NCI-H1436 treated with DMSO at 0.1 percent for 48 hours (cell line): ENCODE results near the gene EXOC4.
"Not testable (repeated sequence)": the region's sequence is repeated elsewhere in the genome, so short reads cannot be mapped to it uniquely, and the experiment has no call there.

Experiments used
- DNase-seq: peaks from one replicate; lab custom pipeline; 2025; lab: John Stamatoyannopoulos, UW

EXOC4 gene

DNA sequence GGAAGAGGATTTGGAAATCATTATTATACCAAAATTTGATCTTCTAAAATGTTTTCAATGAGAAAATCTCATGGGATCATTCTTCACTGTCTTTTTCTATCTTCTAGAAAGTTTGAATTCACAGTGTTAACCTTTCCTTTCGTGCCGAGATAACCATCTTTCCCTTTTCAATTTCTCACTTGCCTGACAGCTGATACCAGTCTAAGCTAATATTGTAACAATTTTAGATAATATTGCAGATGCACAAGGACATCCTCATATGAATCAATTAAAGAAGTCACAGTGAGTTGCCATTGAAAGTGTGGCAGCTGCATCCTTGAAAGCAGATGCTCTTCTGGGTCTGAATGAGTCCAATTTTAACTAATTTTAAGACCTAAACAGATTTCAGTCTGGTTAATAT is 734.7 kb downstream of the EXOC4 start:
- DNase-seq = no peak

DNA sequence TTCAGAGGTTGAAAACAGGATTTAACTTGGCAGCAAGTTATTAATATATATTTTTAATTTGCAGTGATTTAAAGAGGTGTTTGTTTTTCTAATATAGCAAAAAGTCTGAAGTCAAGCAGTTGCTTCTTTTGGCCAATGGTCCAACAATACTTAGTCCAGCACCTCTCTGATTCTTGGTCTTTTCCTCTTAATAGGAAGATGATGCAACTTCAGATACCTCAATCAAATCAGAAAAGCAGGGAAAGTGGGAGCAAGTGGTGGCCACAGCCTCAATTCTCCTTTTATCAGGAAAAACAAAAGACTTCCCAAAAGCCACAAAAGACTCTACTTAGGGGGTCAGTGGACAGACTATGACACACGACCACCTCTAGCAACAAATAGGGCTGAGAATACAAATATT is 740.7 kb downstream of the EXOC4 start:
- no peak for DNase-seq

DNA sequence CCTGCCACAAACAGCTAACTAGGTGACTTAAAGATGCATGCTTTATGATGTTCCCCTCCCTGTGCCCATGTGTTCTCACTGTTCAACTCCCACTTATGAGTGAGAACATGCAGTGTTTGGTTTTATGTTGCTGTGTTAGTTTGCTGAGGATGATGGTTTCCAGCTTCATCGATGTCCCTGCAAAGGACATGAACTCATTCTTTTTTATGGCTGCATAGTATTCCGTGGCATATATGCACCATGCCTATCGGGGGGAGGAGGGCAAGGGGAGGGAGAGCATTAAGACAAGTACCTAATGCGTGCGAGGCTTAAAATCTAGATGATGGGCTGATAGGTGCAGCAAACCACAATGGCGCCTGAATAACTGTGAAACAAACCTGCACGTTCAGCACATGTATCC is 741.2 kb downstream of the EXOC4 start:
- not testable (repeated sequence) for DNase-seq

DNA sequence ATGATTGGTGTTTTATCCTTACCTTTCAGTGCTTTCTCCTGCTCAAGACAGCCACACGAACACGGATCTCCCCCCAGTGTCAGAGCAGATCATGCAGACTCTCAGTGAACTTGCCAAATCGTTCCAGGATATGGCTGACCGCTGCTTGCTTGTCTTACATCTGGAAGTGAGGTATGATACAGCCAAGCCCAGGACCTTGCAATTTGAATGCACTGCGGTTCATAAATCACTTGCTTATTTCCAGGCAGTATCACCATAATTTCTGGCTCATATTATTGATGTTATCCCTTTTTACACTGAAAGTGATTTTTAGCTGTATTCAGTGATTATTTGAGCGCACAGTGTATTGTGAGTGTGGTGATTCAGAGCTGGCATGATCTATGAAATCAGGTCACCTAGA is 744.6 kb downstream of the EXOC4 start:
- no peak for DNase-seq

DNA sequence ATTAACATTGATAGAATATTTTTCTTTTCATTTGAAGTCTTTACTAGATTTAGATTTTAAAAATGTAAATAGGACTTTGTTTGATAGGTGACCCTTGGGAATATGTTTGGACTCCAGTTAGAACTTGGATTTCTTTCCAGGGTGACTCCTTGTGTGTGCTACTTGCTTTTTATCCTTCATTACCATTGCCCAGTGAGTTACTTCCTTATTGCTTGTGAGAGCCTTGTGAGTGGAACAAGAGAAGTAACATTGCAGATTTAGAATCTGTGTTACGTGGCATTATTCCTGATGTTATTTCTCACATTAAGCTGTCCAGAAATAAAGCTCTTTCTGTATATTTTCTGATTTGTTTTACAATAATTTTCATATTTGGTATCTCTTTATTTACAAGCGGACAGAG is 746.3 kb downstream of the EXOC4 start:
- DNase-seq = no peak

DNA sequence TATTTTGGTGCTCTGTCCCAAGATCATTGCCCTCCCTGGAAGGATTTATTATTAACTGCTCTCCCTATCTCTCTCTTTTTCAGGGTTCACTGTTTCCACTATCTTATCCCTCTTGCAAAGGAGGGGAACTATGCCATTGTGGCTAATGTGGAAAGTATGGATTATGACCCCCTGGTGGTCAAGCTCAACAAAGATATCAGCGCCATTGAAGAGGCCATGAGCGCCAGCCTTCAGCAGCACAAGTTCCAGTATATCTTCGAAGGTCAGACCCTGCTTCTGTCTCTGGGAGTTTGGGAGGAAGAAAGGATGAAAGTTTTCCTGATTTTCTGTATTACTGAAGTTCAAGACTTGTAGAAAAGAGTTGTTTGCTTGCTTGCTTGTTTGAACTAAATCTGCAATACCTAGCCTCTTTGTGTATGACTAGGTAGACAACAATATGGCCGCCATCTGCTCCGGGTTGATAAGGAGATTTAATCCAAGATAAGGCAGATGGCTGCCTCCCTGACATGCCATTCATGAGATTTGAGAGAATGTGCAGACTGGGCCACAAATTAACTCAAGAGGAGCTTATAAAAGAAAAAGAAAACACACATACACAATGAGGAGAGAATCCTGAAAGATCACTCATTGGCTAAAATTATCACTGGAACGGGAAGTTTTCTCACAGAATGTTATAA is 752.1 kb downstream of the EXOC4 start:
- no peak for DNase-seq

DNA sequence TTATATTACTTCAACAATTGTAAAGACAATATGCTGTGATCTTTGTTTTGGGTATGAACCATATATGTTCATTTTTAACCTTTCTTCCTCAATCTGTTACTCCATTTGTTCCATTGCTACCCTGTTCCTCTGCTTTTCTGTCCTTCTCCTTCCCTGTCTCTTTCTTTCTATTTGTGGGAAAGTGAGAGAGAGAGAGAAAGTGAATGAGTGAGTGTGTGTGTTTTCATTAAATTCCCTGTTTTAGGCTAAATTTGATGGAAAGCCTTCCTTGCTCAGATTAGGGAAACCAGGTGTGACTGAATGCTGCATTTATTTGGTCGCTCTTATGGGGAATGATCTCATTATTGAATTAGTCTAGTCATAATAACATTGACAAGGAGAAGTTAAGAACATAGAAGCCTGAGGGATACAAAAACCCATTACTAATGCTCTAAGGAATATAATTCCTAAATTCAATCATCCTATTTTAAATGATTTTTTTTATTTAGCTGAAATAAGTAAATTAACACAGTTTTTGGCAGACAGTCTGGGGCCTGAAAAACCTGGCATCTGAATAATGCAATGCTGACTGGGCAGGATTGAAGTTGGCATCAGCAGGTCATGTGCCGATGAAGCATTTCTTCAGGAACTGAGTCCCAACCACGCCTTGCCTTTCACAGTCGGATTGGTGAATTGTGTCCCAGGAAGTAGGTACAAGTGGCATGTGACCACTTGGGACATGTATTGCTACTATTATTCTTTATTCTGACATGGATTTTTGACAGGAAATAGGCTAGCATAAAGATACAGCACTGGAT is 756.6 kb downstream of the EXOC4 start:
- DNase-seq = no peak

DNA sequence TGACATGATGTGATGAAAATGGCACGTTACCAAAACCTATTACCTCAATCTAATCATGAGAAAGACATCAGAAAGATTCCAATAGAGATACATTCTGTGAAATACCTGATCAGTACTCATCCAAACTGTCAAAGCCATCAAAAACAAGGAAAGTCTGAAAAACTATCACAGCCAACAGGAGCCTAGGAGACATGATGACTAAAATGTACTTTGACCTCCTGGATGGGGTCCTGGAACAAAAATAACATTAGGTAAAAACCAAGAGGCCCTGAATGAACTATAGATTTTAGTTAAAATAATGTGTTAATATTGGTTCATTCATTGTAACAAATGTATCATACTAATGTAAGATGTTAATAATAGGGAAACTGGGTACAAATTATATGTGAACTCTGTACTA is 760.4 kb downstream of the EXOC4 start:
- no peak for DNase-seq

DNA sequence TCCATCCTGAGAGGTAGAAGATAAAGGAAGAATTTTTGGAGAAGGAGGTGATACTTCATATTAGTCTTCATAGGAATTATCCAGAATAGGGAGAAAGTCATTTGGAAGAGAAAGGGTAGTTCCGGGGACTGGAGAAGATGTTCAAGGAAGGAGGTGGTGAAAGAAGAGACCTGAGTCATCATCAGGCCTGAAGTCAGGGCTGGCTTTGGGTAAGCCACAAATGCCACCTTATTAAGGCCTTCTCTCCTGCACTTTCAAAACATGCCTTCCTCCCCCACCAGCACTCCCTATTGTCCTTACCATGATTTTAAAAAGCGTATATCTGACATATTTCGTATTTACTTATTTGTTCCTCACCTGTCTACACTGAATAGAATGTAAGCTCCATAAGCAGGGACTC is 762.1 kb downstream of the EXOC4 start:
- DNase-seq = no peak

DNA sequence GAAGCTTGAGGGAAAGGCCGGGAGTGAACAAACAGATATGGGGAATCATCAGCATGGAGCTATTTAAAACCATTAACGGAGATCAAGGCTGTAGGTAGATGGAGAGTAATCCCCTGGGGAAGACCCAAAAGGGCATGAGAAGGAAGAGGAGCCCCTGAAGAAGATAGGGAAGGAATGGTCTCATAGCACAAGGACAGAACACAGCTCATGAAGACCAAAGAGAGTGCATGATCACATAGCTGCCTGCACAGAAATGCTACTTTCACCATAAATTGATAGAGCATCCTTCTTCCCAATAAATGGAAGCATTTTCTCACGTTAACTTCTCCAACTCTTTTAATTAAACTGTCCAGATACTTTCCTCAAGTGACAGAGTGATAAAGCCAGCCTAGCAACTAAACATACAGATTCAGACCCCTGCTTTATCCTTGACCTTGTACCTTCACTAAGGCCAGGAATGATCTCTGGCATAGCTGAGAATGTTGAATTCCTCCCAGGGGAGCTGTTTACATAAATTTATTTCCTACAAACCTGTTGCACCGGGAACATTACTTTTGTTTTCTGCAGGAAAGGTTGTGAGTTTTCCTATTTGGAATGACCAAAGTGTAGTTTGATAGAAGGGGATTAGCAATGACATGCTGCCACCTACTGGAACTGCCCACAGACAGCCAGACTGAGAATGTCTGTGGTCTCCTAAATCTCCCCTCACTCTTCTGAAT is 763.5 kb downstream of the EXOC4 start:
- no peak for DNase-seq

DNA sequence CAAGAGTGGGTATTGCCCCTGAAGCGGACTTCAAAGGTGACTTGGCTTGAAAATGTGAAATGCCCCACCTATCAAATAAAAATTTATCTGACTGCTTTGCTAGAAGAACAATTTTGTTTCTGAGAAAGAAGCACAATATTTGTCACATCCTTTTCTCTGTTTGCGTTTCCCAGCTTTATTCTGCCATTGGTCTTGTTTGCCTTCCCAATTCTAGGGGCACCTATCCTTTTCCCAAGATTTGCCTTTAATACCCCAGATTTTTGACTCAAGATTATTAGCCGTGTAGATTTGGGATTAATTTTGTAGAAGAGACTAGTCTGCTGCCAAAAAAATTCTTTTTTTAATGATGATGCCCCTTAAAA is 764.0 kb downstream of the EXOC4 start:
- no peak for DNase-seq

DNA sequence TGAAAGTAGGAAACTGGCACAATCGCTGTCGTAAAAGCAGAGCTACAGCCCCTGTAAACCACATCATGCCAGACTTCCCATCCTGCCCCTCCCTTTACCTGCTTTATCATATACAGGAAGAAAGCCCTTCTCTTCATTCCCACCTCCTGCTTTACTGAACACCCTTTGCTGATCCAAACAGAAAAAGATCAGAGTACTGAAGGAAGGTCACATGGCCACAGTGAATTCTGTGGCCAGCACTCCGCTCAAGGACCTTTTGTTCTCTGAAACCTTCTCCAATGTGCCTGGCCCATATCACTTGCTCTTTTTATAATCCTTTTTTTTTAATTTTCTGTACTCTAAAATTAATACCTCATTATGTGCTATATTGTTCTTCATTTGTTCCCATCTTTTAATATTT is 765.4 kb downstream of the EXOC4 start:
- no peak for DNase-seq

DNA sequence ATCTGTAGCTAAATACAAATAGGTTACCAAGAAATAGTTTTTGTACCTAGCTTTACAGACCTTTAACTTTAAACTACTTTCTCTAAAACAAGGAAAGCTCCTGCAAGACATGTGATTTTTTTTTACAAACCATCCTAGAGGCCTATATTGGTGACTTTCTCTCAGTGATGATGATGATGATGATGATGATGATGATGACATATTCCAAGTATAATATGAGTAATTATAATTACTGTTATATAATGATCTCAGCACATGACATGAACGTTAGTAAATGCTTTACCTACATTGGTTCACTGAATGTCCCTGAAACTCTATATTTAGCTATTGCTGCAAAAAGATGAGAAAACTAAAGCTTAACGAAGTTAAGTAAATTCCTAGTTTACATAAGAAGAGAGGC is 766.4 kb downstream of the EXOC4 start:
- no peak for DNase-seq

DNA sequence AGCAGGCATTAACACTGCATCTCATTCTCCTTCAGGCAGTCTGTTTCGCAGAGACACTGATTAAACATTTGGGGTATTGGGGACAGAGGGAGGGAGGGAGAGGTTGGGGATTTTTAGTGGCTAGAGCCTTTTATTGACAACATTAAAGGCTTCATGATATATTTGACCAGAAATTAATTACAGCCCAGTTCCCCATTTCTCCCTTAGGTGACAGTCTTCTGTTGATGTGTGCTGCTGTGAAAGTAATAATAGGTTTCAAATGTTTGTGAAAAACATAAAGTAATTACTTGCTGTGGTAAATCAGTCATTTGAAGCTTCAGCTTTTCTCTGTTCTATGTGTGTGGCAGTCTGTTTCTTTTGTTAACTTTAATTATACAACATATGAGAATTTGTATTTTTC is 769.0 kb downstream of the EXOC4 start:
- DNase-seq = no peak

DNA sequence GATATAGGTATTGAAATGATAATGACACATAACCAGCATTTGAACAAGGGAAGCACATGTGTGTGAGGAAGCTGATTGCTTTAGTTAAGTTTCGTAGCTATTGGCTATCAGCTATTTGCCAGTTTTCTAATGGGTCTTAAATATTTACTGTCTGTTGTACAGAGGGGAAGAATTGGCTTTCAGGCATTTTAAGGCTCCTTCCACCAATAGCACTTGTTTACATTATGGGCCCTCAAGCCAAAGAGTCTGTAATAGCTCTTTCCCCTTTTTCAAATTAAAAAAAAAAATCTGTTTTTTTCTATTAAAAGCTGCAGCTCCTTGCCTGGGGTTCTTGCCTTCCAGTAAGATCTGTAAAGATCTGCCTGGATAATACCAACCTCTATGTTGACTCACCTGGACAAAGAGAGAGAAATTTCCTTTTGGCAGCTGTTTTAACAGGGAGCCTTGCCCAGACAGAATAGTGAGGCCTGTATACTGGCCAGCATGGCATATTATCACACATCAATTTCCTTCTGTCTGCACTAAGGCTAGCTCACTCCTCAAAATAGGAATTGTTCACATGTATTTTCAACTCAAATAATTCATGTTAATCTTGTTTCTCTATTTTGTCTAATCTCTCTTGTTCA is 769.5 kb downstream of the EXOC4 start:
- no peak for DNase-seq

DNA sequence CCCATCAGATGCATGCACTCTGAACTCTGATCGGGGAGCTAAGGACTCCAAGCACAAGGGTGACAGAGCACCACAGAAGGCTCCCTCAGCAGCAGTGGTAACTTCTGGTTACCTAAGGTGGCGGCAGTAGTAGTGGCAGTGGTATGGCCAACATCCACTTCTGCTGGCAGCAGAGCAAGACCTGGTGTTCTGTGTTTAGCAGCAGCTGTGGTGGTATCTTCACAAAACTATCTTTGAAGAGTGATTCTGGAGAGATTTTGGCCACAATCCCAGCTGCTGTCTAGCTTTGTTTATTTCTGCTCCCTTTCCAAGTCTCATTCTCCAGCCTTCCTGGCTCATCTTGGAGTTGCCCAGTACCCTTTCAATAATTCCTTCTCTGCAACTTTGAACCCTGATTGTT is 771.9 kb downstream of the EXOC4 start:
- DNase-seq = no peak

DNA sequence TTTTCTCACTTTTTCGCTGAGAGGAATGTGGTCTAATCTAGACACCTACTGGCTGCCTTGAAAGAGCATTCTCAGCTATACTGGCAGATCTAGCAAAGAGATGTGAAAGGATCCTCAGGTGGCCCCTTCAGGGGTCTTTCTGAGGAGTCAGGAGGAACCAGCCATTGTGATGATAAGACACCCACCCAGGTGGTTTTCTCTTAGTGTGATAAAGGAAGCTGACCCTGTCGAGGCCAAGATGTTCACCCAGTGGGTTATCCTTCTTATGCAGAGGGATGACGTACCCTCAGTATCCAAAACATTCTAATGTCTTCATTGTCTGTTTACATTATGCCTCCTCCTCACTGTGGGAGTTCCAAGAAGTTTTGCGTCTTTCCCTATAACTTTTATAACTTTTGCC is 776.0 kb downstream of the EXOC4 start:
- DNase-seq = no peak

DNA sequence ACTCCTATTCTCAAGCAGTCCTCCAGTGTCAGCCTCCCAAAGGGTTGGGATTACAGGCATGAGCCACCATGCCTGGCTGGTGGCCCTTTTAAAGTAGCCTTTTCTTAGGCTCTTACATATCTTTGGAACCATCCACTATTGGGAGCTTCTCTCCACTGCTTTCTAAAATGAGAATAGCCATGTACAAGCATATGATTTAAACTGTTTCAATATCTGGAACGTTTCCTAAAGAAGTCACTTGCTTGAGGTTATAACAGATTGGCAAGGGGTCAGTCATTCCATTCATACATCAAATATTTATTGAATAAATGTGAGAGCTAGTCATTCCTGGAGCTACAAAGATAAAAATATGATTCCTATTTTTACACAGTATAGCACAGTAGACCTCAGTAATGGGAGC is 776.9 kb downstream of the EXOC4 start:
- DNase-seq = no peak

DNA sequence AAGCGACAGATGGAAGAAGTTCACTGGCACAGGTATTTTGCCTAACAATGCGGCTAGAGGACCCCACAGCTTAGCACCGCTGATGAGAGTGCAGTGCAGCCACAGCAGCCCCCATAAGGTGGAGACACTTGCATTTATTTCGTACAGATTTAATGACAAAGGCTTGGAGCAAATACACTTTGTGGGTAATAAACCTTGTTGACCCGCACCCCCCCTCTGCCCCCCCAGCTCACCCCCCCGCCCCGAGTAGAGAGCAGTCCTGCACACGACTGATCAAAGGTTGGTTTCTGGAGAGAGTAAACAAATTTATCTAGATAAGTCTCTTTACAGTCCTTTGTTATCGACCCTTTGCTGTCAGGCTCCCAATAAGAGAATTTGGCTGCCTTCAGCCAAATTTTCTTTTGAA is 777.6 kb downstream of the EXOC4 start:
- no peak for DNase-seq

DNA sequence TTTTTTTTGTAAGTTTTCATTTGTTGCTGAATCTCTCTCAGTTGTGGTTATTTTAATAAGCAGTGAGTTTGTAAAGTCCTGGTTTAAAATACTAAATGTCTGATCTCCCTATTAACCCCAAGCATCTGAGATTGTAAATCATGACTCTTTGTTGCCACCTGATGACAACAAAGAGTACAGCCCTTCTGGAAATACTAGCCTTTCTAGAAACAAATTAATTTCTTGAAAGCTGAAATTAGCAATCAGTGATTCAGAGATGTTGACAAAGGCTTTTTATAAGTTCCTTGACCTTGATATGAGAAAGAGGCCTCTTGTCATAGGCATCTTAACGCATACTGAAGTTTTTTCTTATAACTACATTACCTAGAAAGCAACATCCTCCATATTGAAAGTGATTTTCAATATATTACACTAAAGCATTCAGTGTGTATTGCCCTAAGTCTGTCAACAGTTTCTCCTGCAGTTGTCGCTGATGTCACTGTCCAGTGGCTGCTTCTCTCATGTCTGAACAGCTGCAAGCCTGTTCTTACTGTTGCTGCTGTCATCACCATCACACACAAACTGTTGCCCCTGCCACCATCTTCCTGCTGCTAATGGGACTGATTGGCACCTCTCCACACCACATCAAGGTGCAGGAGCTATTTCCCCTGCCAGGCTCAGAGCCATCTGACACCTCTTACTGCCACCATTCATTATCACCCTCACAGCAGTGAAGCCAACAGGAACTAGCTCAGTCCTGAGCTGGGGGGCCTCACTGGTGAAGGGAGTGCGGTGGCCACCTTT is 779.1 kb downstream of the EXOC4 start:
- DNase-seq = no peak

DNA sequence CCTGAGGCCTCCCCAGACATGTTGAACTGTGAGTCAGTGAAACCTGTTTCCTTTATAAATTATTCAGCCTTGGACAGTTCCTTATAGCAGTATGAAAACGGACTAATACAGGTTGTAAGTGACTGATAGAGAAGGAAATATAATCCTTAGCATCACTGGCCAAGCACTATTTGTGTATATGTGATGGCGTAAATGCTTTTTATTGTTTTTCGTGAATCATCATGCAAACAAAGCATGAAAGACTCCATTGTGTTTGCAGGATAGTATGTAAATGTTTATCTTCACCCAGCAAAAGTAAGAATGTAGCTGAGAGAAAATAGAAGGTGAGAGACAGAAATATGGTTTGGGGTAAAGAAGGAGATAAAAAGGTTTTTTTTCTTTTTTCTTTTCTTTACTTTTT is 781.8 kb downstream of the EXOC4 start:
- DNase-seq = no peak

DNA sequence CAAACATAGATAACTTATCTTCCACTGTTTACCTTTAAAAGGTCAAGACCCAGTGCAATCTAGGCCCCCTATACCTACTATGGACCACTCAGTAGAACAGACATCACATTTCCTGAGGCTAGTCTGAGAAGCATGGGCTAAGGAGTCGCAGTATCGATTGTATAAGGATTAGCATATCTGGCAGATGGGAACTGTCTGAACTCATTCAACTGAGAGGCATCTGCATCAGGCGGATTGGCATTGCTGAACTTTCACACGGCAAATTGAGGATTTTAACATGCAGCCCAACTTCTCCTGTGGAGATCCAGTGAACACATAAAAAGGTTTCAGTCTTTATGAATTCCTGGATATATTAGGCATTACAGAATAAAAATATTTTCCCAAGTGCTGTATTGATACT is 785.1 kb downstream of the EXOC4 start:
- no peak for DNase-seq
